NCI-H748 (cell line): Measurements from ENCODE around the gene TMEM151B.

Experiments
- DNase-seq: peaks from one replicate; lab custom pipeline; 2025; ENCODE audit not compliant: unreplicated experiment; lab: John Stamatoyannopoulos, UW

TMEM151B gene

GRCh38 chr6:44250067-44250717, 20.1 kb upstream of the TMEM151B start:
- DNase-seq = no peak

DNA sequence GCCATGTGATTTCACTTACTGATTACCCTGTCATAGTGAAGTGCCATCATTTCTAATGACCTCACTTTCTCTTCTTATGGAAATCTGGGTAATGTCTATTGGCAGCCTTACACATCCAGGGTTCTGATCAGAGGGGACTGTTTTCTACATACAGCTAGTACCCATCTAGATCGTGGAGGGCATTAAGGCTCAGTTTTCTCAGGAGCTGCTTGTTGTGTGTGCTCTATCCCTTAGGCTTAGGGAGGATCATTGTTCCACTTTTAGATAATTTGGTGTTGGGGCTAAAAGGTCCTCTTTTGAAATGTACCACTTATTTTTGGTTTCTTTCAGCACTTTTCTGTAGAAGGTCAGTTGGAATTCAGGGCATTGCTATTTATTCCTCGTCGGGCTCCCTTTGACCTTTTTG, 19.5 kb upstream of the TMEM151B start:
- DNase-seq = no peak

DNA sequence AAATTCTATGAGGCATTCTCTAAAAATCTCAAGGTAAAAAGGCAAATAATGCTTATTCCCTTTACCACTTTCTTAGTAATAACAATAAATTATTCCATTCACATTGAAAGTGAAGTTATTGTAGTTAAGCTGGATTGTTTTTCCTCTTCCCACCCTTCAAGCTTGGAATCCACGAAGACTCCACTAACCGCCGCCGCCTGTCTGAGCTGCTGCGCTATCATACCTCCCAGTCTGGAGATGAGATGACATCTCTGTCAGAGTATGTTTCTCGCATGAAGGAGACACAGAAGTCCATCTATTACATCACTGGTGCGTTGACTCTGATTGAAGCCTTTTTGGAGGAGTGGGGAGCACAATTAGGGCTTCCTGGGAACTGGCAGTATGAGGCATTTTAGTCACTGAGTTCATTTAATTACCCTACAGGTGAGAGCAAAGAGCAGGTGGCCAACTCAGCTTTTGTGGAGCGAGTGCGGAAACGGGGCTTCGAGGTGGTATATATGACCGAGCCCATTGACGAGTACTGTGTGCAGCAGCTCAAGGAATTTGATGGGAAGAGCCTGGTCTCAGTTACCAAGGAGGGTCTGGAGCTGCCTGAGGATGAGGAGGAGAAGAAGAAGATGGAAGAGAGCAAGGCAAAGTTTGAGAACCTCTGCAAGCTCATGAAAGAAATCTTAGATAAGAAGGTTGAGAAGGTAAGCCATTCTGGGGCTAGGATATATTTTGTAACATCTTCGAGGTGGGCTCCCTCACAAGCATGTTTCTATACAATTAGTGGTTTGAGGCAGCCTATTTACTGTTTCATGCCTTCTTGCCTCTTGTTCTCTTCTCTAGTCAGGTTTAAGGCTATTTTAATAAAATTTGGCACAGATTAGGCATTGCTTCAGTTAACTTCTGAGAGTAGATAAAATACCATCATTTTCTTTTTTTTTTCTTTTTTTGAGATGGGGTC, 18.4 kb upstream of the TMEM151B start:
- DNase-seq = no peak

DNA sequence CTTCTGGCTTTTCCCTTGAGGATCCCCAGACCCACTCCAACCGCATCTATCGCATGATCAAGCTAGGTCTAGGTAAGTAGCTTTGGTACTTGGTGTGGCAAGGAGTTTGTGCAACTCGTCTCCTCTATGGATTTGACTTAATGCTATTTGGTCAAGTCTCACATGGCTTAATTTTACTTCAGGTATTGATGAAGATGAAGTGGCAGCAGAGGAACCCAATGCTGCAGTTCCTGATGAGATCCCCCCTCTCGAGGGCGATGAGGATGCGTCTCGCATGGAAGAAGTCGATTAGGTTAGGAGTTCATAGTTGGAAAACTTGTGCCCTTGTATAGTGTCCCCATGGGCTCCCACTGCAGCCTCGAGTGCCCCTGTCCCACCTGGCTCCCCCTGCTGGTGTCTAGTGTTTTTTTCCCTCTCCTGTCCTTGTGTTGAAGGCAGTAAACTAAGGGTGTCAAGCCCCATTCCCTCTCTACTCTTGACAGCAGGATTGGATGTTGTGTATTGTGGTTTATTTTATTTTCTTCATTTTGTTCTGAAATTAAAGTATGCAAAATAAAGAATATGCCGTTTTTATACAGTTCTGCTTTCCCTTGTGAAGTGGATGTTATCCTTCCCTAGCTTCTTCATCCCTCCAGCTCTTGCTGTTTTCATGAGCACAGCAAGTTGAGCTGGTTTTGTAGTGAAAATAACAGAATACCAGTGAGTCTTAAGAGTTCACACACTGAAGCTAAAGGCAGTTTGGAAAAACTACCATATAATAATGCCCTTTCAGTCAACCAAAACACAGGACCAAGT, 16.7 kb upstream of the TMEM151B start:
- peak; percentile 51 for DNase-seq

DNA sequence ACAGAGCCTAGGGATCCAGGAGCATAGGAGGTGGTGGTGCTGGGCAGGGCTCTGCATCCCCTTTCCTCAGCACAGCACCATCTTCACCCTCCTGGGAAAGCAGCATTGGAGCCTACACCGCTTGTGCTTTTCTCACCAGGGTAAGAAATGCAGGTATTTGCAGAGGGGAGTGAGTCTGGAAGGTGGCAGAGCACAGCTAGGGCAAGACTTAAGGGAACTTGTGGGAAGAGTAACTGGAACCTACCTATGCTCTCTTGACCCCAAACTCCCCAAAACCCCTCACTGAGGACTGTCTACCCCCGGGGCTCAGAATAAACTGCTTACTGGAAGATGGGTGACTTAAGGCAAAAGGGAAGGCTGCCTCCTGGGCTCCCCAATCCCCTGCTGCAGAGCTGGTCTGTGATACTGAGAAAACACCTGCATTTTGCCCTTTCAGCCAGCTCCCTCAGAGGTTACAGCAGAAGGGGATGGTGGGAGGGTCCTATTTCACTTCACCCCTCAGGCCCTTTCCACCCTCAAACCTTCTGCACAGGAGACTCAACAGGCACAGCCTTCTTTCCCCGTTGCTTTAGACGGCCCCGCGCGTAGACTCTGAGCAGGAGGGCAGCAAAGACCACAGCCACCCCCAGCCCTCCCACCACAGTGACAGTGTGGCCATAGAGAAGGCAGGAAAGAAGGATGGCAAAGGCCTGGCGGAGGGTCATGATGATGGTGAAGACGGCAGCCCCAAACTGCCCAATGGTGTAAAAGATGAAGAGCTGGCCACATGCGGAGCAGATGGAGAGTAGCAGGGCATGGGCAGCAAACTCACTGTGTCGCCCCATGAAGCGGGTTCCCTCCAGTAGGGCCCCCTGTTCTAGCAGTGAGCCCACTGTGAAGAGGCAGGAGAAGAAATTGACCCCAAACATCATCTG, 15.8 kb upstream of the TMEM151B start:
- DNase-seq = no peak

- DNase-seq = no peak
Observed at GRCh38 chr6:44255105-44255808, 15.0 kb upstream of the TMEM151B start.

- no peak for DNase-seq
Observed at GRCh38 chr6:44255871-44256774, 14.1 kb upstream of the TMEM151B start.

DNA sequence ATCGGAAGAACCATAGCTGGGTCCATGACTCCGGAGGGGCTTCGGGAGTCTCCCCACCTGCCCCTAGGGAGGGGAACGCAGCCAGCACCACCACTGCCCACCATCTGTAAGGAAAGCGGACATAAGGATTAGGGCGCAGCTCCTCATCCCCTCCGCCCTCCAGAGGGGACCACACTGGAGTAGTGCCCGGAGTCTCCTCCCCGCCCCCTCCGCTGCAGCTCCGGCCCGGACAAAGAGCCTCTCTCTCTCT, 13.6 kb upstream of the TMEM151B start:
- DNase-seq = no peak

DNA sequence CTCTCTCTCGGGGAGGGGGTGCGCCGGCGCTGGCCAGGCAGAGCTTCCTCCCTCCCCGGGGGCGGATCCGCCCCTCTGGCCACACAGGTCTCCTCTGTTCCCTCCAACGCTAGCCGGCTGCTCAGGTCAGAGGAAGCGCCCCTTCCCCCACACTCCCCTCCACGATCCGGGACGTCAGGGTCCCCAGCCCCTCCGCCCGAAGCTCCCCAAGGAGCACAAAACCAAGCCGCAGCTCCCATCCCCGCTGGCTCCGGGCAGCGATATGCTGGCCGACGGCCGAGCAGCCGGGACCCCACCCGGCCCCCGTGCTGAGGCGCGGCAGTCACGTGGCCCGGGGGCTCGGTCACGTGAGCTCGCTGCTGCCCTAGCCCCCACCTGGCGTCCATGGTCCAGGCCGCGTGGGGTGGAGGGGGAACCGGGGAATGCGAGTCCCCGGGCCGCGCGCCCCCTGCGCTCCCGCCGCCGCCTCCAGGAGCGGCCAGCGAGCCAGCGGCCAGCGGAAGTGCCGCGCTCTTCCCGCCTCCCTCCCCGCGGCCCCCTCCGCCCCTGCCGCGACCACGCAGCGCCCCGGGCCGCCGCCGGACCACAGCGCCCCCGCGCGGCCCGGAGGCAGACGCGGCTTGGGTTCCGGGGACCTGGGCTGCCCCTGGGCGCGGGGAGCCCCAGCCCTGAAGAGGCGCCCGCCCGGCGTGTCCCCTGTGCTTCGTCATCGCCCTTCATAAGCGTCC, 13.1 kb upstream of the TMEM151B start, which contains the start of gene SLC35B2:
SLC35B2 (minus strand) TSS at position 504 of the 728 bp plus-strand sequence; CDS start at position 386, 118 bp downstream.
- peak; percentile 88 for DNase-seq

- DNase-seq = no peak
Observed at GRCh38 chr6:44257753-44258324, 12.4 kb upstream of the TMEM151B start.

DNA sequence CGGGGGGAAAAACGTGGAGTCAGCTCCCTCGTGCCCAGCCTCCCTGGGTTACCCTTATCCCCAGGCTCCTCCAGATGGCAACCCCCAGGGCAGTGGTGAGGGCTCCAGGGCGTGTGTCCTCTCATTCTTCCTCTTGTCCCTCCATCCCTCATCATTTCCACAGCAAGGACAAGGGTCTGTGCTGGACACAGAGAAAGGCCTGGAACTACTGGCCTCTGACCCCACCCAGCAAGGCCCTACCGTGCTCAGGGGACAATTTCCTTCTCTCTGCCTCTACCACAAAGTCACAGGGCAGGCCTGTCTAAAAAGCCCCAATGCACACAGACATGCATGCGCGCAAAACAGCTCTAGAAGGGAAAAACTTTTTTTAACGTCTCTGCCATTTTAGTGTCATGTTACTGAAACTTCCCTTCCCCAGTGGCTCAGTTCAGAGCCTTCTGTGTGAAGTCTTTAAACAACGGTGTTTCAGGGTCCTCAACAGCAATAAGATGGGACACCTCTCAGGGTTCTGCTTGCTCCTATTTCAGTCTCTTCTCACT, 11.9 kb upstream of the TMEM151B start:
- DNase-seq = no peak

GRCh38 chr6:44258921-44259320, 11.3 kb upstream of the TMEM151B start:
- DNase-seq = no peak

DNA sequence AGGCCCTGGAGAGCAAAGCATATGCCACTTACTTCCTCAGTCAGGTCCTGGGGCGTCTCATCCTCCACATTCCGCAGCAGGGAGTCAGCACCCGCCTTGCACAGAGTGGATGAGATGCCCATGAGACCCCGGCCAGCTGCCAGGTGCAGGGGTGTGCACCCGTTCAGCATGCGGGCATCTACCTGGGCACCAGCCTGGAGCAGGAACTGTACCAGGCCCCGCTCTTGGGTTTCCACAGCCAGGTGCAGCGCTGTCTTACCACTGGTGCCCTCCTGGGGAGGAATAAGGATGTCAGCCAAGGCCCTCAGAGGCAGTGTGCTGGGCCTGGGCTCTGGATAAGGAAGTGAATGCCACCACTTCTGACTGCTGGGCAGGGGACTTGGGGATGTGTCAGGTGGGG, 10.2 kb upstream of the TMEM151B start:
- no peak for DNase-seq

DNA sequence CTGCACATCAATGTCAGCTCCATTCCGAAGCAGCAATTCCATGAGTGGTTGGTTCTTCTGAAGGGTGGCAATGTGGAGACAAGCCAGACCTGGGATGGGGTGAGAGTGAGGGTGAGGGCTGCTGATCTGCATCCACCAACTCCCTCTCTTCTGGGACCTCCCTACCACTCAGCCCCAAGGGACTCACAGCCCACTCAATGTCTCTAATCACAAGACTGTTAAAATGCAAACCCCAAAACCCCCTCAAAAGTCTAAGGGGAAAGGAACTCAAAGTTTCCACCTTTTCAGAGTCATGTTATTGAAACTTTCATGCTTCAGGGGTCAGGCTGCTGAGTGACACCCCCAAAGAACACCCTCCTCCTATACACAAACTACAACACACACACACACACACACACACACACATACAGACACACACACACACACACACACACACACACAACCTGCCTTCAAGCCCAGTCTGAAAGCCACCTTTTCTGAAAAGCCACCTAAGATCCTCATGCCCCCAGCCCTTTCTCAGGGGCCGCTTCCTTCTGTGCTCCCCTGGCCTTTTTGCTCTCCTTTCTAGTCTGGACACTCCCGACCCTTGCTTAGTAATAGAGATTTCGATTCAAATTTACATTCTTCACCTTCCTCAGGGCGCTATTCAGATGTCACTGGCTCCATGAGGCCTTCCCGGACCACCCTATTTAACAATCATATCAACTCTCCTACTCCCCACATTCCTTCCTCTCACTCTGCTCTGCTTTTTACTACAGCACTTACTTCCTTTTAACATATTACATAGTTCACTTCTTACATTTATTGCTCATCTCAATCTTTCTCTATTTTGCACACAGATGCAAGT, 9.6 kb upstream of the TMEM151B start:
- no peak for DNase-seq

- DNase-seq = no peak
Observed at GRCh38 chr6:44261581-44261980, 8.7 kb upstream of the TMEM151B start.

DNA sequence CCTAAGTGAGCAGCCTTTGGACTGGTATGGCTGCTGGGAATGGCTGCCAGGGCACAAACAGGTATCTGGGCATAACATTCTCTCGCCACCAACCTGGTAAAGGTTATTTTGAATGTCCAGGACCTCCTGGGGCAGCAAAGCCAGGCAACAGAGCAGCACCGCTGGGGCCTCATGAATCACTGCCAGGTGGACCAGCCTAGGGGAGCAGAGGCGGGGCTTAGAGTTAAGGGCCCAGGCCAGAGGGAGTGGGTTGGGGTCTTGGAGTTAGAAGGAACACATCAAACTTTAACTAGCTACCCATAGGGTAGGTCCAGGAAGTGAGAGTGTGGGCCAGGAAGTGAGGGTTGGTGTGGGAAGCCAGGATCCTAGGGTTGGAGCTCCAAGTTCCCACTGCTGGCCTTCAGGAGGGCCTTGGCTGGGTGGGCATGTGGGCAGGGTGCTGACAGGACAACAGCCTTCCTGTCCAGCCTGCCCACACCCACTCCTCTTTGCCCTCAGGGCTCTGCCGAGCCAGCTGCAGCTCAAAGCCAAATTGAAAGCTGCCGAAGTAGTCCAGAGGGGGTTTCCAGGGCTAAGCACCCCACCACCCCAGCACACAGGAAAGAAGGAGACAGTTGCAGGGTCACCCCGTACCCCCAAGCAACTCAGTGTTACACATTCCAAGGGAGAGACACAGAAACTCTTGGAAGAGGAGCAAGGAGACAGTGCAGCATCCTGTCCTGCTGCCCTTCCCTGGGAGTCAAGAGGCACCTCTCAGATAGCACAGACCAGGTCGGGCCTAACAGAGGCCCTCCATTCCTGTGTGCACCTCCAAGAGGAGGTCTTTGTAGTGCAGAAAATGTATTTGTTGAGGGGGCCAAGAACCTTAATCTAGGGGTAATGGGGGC, 7.5 kb upstream of the TMEM151B start:
- DNase-seq = no peak
